GM19467 (cell line): ENCODE results near the gene SH2D3A.
"Not testable (repeated sequence)": the region's sequence is repeated elsewhere in the genome, so short reads cannot be mapped to it uniquely, and the experiment has no call there.

ENCODE experiments used
- ATAC-seq: cut with Tn5 transposase; IDR thresholded peaks from one replicate; pipeline ENCODE4 v1.9.1; 2021; ENCODE audit warnings: mild to moderate bottlenecking, moderate library complexity; ENCODE audit not compliant: unreplicated experiment

SH2D3A gene

GRCh38 chr19:6790194-6791128, 23.2 kb upstream of the SH2D3A start:
- no peak for ATAC-seq

GRCh38 chr19:6788896-6789295, 21.7 kb upstream of the SH2D3A start:
- no peak for ATAC-seq

GRCh38 chr19:6787393-6787792, 20.2 kb upstream of the SH2D3A start:
- no peak for ATAC-seq

GRCh38 chr19:6779206-6779605, 12.0 kb upstream of the SH2D3A start:
- ATAC-seq = no peak

GRCh38 chr19:6778386-6778785, 11.2 kb upstream of the SH2D3A start:
- ATAC-seq = no peak

- ATAC-seq = no peak
These were observed 10.2 kb upstream of the SH2D3A start for GRCh38 chr19:6777434-6777833.

GRCh38 chr19:6776999-6777398, 9.8 kb upstream of the SH2D3A start:
- ATAC-seq = no peak

GRCh38 chr19:6776045-6776444, 8.8 kb upstream of the SH2D3A start:
- not testable (repeated sequence) for ATAC-seq

- ATAC-seq = no peak
These were observed 7.8 kb upstream of the SH2D3A start for GRCh38 chr19:6774821-6775707.

- ATAC-seq = no peak
These were observed 6.2 kb upstream of the SH2D3A start for GRCh38 chr19:6773323-6773931.

GRCh38 chr19:6772866-6773322, 5.7 kb upstream of the SH2D3A start:
- ATAC-seq = no peak

- no peak for ATAC-seq
These were observed 5.0 kb upstream of the SH2D3A start, which contains the start of gene VAV1 for GRCh38 chr19:6772028-6772865. TSS of gene VAV1 (plus strand) at chr19:6772708. CDS start at chr19:6772808, 100 bp downstream.

GRCh38 chr19:6771648-6772027, 4.4 kb upstream of the SH2D3A start:
- not testable (repeated sequence) for ATAC-seq

GRCh38 chr19:6769006-6769619, 1.9 kb upstream of the SH2D3A start:
- ATAC-seq = no peak

GRCh38 chr19:6768236-6768785, 1.1 kb upstream of the SH2D3A start:
- no peak for ATAC-seq

- no peak for ATAC-seq
These were observed 216 bp downstream of the SH2D3A start for GRCh38 chr19:6767081-6767356.

GRCh38 chr19:6766357-6767080, 716 bp downstream of the SH2D3A start:
- no peak for ATAC-seq

- no peak for ATAC-seq
These were observed 1.4 kb downstream of the SH2D3A start for GRCh38 chr19:6765738-6766356.
